ENCODE measurements around the gene MED1.

DNA sequence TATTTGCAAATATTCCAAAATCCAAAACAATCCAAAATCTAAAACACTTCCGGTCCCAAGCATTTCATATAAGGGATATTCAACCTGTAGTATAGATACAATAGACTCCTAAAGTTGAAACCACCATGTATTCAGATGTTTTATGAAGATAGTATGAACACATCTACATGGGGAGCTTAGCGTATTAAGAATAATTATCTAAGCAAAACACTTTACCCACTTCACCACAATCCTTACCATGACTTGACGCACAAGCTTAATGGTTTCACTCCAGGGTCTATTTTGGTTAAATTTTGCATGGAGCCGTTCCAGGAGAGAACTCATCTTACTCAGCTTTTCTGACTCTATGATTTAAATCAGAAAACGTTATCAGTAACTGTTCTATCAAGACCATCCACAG is 3.5 kb downstream of the MED1 start:
- TF ChIP-seq CTCF (IDR thresholded peaks at IDR 0.05) (no peak), POLR2A (IDR thresholded peaks at IDR 0.05) (no peak)

Data from thyroid gland (tissue), 4 donors.